SKM-1 (cell line): Measurements from ENCODE around the gene TMEM256.

ENCODE experiments used
- DNase-seq: peaks from one replicate; lab custom pipeline; 2025; ENCODE audit not compliant: unreplicated experiment; lab: John Stamatoyannopoulos, UW

Gene TMEM256

GRCh38 chr17:7403977-7404736 lies at the start of gene TMEM256:
Gene TMEM256, minus strand, starts transcription at chr17:7404097. Its CDS starts 13 bp downstream, at chr17:7404084.
- peak; percentile 83 for DNase-seq

GRCh38 chr17:7448461-7448860 lies 44.6 kb upstream of the TMEM256 start:
- no peak for DNase-seq

- no peak for DNase-seq
Observed at GRCh38 chr17:7445619-7445968, 41.7 kb upstream of the TMEM256 start.

GRCh38 chr17:7444682-7445618 lies 41.1 kb upstream of the TMEM256 start, which contains the start of gene CHRNB1:
Gene CHRNB1, plus strand, starts transcription at chr17:7445061. Its CDS starts 67 bp downstream, at chr17:7445128.
- no peak for DNase-seq

GRCh38 chr17:7443499-7444485 lies 39.9 kb upstream of the TMEM256 start:
- DNase-seq, result no peak

- DNase-seq, result no peak
Observed at GRCh38 chr17:7442142-7442541, 38.2 kb upstream of the TMEM256 start.

- no peak for DNase-seq
Observed at GRCh38 chr17:7441266-7441665, 37.4 kb upstream of the TMEM256 start.

- no peak for DNase-seq
Observed at GRCh38 chr17:7440834-7441195, 36.9 kb upstream of the TMEM256 start.

GRCh38 chr17:7440113-7440833 lies 36.4 kb upstream of the TMEM256 start:
- DNase-seq, result no peak

GRCh38 chr17:7439462-7440112 lies 35.7 kb upstream of the TMEM256 start, which contains the start of gene FGF11:
Gene FGF11, plus strand, starts transcription at chr17:7439512. Its CDS starts 109 bp downstream, at chr17:7439621.
- no peak for DNase-seq

- DNase-seq, result no peak
Observed at GRCh38 chr17:7438656-7439460, 35.0 kb upstream of the TMEM256 start.

GRCh38 chr17:7437950-7438614 lies 34.2 kb upstream of the TMEM256 start:
- no peak for DNase-seq

- DNase-seq, result no peak
Observed at GRCh38 chr17:7437369-7437863, 33.5 kb upstream of the TMEM256 start.

- peak; percentile 4 for DNase-seq
Observed at GRCh38 chr17:7436556-7437368, 32.9 kb upstream of the TMEM256 start.

GRCh38 chr17:7435676-7436555 lies 32.0 kb upstream of the TMEM256 start:
- DNase-seq, result peak; percentile 15

GRCh38 chr17:7432296-7432695 lies 28.4 kb upstream of the TMEM256 start:
- DNase-seq, result no peak
